Tibial nerve (tissue), 3 donors: ENCODE data around the gene CTDSPL.

Source experiments
- POLR2A ChIP-seq, 2 donors: fragments of 450-650 bp; IDR thresholded peaks; one replicate each; pipeline ENCODE4 v1.6.1; 2017; ENCODE audit warnings: antibody characterized with exemption in 2 of 2, mild to moderate bottlenecking in 2 of 2, moderate library complexity in 2 of 2
- TF ChIP-seq, protein P1 (sequence below), 5 experiments: fragments of 200-600 bp in 3 of 5; fragments of 450-650 bp in 2 of 5; sonication (generic) in 3 of 5; IDR thresholded peaks; one replicate each; pipeline ENCODE4 v1.5.1; 2016 to 2019; ENCODE audit warnings: antibody characterized with exemption in 5 of 5, mild to moderate bottlenecking in 3 of 5, moderate library complexity in 2 of 5

DNA sequence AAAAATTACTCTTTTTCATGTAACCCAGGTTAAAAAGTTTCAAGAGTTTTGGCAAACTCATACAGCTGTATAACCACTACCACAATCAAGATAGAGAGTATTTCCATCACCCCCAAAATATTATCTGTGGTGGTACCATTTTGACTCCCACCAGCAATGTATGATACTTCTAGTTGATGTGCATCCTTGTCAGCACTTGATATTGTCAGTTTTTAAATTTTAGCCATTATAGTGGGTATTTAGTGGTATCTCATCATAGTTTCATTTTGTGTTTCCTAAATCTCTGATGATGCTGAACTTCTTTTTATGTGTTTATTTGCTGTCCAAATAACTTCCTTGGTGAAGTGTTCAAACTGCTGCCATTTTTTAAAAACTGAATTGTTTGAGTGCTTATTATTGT is 14.6 kb downstream of the CTDSPL start:
- TF ChIP-seq, protein P1, sequence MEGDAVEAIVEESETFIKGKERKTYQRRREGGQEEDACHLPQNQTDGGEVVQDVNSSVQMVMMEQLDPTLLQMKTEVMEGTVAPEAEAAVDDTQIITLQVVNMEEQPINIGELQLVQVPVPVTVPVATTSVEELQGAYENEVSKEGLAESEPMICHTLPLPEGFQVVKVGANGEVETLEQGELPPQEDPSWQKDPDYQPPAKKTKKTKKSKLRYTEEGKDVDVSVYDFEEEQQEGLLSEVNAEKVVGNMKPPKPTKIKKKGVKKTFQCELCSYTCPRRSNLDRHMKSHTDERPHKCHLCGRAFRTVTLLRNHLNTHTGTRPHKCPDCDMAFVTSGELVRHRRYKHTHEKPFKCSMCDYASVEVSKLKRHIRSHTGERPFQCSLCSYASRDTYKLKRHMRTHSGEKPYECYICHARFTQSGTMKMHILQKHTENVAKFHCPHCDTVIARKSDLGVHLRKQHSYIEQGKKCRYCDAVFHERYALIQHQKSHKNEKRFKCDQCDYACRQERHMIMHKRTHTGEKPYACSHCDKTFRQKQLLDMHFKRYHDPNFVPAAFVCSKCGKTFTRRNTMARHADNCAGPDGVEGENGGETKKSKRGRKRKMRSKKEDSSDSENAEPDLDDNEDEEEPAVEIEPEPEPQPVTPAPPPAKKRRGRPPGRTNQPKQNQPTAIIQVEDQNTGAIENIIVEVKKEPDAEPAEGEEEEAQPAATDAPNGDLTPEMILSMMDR (IDR thresholded peaks at IDR 0.05) = no peak
- TF ChIP-seq POLR2A (IDR thresholded peaks at IDR 0.05) = no peak
